Measurements from ENCODE around the gene GDI2. TPM values are rescaled to one million over a fixed set of nuclear protein-coding genes. Genes with fewer than 3 reads are reported as not detected.

GDI2 gene
- total RNA-seq, 4 donors from 2014 or later, result 219 to 281 (median 241) TPM

GRCh38 chr10:5762531-5762930, 50.7 kb downstream of the GDI2 start:
- intact Hi-C loops (cut with DNase I; ENCODE audit: low total_unique reads), result no loop called here
- WGBS, 2 donors, result 34 to 91% methylated on average over 1 of the region's 1 CpG
- TF ChIP-seq CTCF (IDR thresholded peaks at IDR 0.05) (no peak), POLR2A (IDR thresholded peaks at IDR 0.05) (no peak)
- no peak for DNase-seq (ENCODE audit: low spot score in 2 of 2)
- no peak overlapping the region for H3K4me3 ChIP-seq (ENCODE audit: low read depth, poor library complexity, severe bottlenecking)

- intact Hi-C loops (cut with DNase I; ENCODE audit: low total_unique reads), result no loop called here
- TF ChIP-seq CTCF (IDR thresholded peaks at IDR 0.05), result no peak
- no peak for TF ChIP-seq POLR2A (IDR thresholded peaks at IDR 0.05)
- DNase-seq (ENCODE audit: low spot score in 2 of 2), result no peak
- WGBS, 2 donors, result 94 to 95% methylated on average over 2 of the region's 2 CpGs
- no peak overlapping the region for H3K4me3 ChIP-seq (ENCODE audit: low read depth, poor library complexity, severe bottlenecking)
Measured at GRCh38 chr10:5761220-5761619, 52.0 kb downstream of the GDI2 start.

GRCh38 chr10:5760515-5760914, 52.7 kb downstream of the GDI2 start:
- H3K4me3 ChIP-seq (ENCODE audit: low read depth, poor library complexity, severe bottlenecking), result no peak overlapping the region
- TF ChIP-seq POLR2A (IDR thresholded peaks at IDR 0.05), result no peak
- no peak for TF ChIP-seq CTCF (IDR thresholded peaks at IDR 0.05)
- no peak for DNase-seq (ENCODE audit: low spot score in 2 of 2)
- intact Hi-C loops (cut with DNase I; ENCODE audit: low total_unique reads), result no loop called here
- 53 to 57% methylated on average over 2 of the region's 2 CpGs for WGBS, 2 donors

GRCh38 chr10:5758927-5759326, 54.3 kb downstream of the GDI2 start:
- WGBS, 2 donors, result 80 to 94% methylated on average over 2 of the region's 2 CpGs
- DNase-seq (ENCODE audit: low spot score in 2 of 2), result no peak
- no peak for TF ChIP-seq CTCF (IDR thresholded peaks at IDR 0.05)
- TF ChIP-seq POLR2A (IDR thresholded peaks at IDR 0.05), result no peak
- no peak overlapping the region for H3K4me3 ChIP-seq (ENCODE audit: low read depth, poor library complexity, severe bottlenecking)
- intact Hi-C loops (cut with DNase I; ENCODE audit: low total_unique reads), result no loop called here

GRCh38 chr10:5757766-5758517, 55.3 kb downstream of the GDI2 start:
- H3K4me3 ChIP-seq (ENCODE audit: low read depth, poor library complexity, severe bottlenecking), result no peak overlapping the region
- no peak for TF ChIP-seq CTCF (IDR thresholded peaks at IDR 0.05)
- no peak for TF ChIP-seq POLR2A (IDR thresholded peaks at IDR 0.05)
- intact Hi-C loops (cut with DNase I; ENCODE audit: low total_unique reads), result no loop called here

More at GRCh38 chr10:5757766-5758517, 55.3 kb downstream of the GDI2 start:
- DNase-seq (ENCODE audit: low spot score in 2 of 2), result no peak
- WGBS, 2 donors, result 89 to 96% methylated on average over 3 of the region's 3 CpGs

Measured in lower leg skin (tissue), 4 donors.